K562 treated with DMSO at 1 percent for 24 hours (cell line): Measurements from ENCODE around the gene ASXL3. TPM values are rescaled to one million over a fixed set of nuclear protein-coding genes. Genes with fewer than 3 reads are reported as not detected.

Experiments
- total RNA-seq: library from RNA; unstranded; fragments of 300-600 nt; gene quantifications from 2 replicates; pipeline ENCODE4 v1.2.3, GENCODE V29; 2022; ENCODE audit warnings: low read depth; ENCODE audit not compliant: insufficient read depth

The ASXL3 gene
- total RNA-seq = not detected in 2 replicates

DNA sequence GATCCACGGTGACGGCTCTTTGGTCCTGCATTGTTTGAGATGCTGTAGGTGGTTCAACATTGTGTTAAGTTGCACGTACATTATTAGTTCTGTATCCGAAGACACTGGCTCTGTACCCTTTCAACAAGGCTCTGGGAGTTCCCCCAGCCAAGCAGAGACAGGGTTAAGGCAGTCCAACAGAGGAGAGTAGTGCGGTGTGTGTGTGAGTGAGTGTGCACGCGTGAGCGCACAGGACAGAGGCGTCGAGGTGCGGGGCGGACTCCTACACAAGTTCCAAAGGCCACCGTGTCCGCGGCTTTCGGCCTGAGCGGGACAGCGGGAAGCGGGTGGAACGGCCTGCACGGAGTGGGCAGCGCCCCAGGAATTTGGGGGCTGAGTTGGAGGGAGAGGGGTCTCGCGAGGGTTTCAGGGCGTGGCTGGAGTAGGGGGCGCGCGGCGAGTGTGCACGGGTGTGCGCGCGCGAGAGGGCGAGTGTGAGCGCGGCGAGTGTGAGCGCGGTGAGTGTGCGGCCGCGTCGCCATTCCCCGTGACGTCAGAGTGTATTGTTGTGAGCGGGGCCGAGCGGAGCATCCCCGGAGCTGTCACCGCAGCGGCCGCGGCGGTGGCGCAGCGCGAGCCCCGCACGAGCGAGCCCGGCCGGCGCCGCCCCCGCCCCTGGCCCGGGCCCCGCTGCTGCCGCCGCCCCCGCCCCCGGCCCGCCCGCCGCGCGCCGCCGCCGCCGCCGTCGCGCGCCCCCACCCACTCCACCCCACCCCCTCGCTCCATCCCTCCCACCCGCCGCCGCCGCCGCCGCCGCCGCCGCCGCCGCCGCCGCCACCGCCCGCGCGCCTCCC lies at the start of gene ASXL3:
TSS of gene ASXL3 (plus strand) at position 535 of the 833 bp plus-strand sequence. CDS start 413 bp downstream, outside the sequence.

Other genes starting within 250 kb of the ASXL3 start
- not detected in 2 replicates for gene CCDC178, start 137.5 kb upstream of the ASXL3 start, total RNA-seq